PFSK-1 (cell line): Measurements from ENCODE around the gene CHD1.

Experiments
- FOXP2 ChIP-seq: optimal IDR thresholded peaks from 2 replicates; pipeline ENCODE3; 2011; ENCODE audit warnings: borderline replicate concordance, control low read depth, inconsistent platforms; ENCODE audit not compliant: insufficient read depth; ENCODE audit errors: extremely low read length, extremely low read depth
- POLR2AphosphoS5 ChIP-seq: IDR thresholded peaks from 2 replicates; pipeline ENCODE4 v1.6.1; 2012; ENCODE audit warnings: low read depth, mild to moderate bottlenecking, control low read depth, low read length, moderate library complexity
- REST ChIP-seq, 2 experiments: IDR thresholded peaks; 2 replicates each; pipeline versions ENCODE4 v1.6.1 to v1.8.0; 2011 to 2012; ENCODE audit warnings: low read depth in 2 of 2, low read length in 2 of 2, control low read depth in 1 of 2, inconsistent platforms in 1 of 2, mild to moderate bottlenecking in 1 of 2, moderate library complexity in 1 of 2; ENCODE audit not compliant: insufficient read depth in 1 of 2
- SIN3A ChIP-seq: IDR thresholded peaks from 2 replicates; pipeline ENCODE4 v1.6.1; 2012; ENCODE audit warnings: mild to moderate bottlenecking, low read length, moderate library complexity, borderline replicate concordance; ENCODE audit not compliant: insufficient read depth
- TAF1 ChIP-seq: IDR thresholded peaks from 2 replicates; pipeline ENCODE4 v1.6.1; 2012; ENCODE audit warnings: low read length, control low read depth, borderline replicate concordance; ENCODE audit not compliant: insufficient read depth

CHD1 gene

GRCh38 chr5:98907951-98908350 is 20.9 kb downstream of the CHD1 start:
- TF ChIP-seq REST (IDR thresholded peaks at IDR 0.05; ENCODE audit: insufficient read depth in 1 of 2, low read depth in 2 of 2, low read length in 2 of 2) (no peak), TAF1 (no peak), SIN3A (no peak)

- no peak for TF ChIP-seq FOXP2
- no peak for TF ChIP-seq TAF1
- no peak for TF ChIP-seq REST (IDR thresholded peaks at IDR 0.05; ENCODE audit: insufficient read depth in 1 of 2, low read depth in 2 of 2, low read length in 2 of 2)
- TF ChIP-seq SIN3A, result no peak
- TF ChIP-seq POLR2AphosphoS5, result no peak
Measured at GRCh38 chr5:98906756-98907355, 22.0 kb downstream of the CHD1 start.

- no peak for TF ChIP-seq FOXP2
- TF ChIP-seq TAF1, result no peak
- no peak for TF ChIP-seq SIN3A
- no peak for TF ChIP-seq POLR2AphosphoS5
Measured at GRCh38 chr5:98905857-98906688, 22.7 kb downstream of the CHD1 start.

GRCh38 chr5:98904780-98905179 is 24.0 kb downstream of the CHD1 start:
- TF ChIP-seq SIN3A, result no peak
- no peak for TF ChIP-seq TAF1
- no peak for TF ChIP-seq REST (IDR thresholded peaks at IDR 0.05; ENCODE audit: insufficient read depth in 1 of 2, low read depth in 2 of 2, low read length in 2 of 2)
- TF ChIP-seq FOXP2, result no peak
- TF ChIP-seq POLR2AphosphoS5, result no peak

GRCh38 chr5:98902733-98903132 is 26.1 kb downstream of the CHD1 start:
- TF ChIP-seq POLR2AphosphoS5 (no peak), FOXP2 (no peak), TAF1 (no peak), SIN3A (no peak)

- TF ChIP-seq REST (IDR thresholded peaks at IDR 0.05; ENCODE audit: insufficient read depth in 1 of 2, low read depth in 2 of 2, low read length in 2 of 2) (no peak), FOXP2 (no peak), SIN3A (no peak), POLR2AphosphoS5 (no peak), TAF1 (no peak)
Measured at GRCh38 chr5:98899456-98899855, 29.4 kb downstream of the CHD1 start.
